Measurements from ENCODE around the gene NKX6-2. TPM values are rescaled to one million over a fixed set of nuclear protein-coding genes. Genes with fewer than 3 reads are reported as not detected.

Gene NKX6-2
- polyA plus RNA-seq, 1 donor from 2014 or later = not detected

GRCh38 chr10:132761395-132762060, 24.4 kb downstream of the NKX6-2 start:
- Histone ChIP-seq H3K27ac (ENCODE audit: low read length) (no peak overlapping the region), H3K9me3 (ENCODE audit: low read length) (no peaks in the 10 kb centered on the region), H3K27me3 (ENCODE audit: insufficient read depth, low read depth, low read length) (no peaks in the 10 kb centered on the region), H3K4me2 (ENCODE audit: low read length) (no peak overlapping the region), H3K79me2 (replicated peaks; ENCODE audit: insufficient read depth, low read length) (no peaks in the 10 kb centered on the region), H3F3A (ENCODE audit: insufficient read depth, low read length, poor library complexity, severe bottlenecking) (no peaks in the 10 kb centered on the region), H2AFZ (ENCODE audit: low read depth, low read length) (no peak overlapping the region), H3K4me3 (ENCODE audit: low read length) (no peak overlapping the region), H3K36me3 (ENCODE audit: insufficient read depth, low read length) (no peaks in the 10 kb centered on the region), H3K9me2 (ENCODE audit: insufficient read depth, low read length) (no peaks in the 10 kb centered on the region), H4K20me1 (ENCODE audit: insufficient read depth) (no peaks in the 10 kb centered on the region), H3K9ac (ENCODE audit: low read length) (no peak overlapping the region)
- TF ChIP-seq RAD21 (conservative IDR thresholded peaks at IDR 0.05) (no peak), CTCF (IDR thresholded peaks at IDR 0.05; ENCODE audit: poor library complexity, severe bottlenecking) (no peak), EP300 (conservative IDR thresholded peaks at IDR 0.05; ENCODE audit: poor library complexity, severe bottlenecking) (no peak), POLR2AphosphoS5 (IDR thresholded peaks at IDR 0.05) (no peak), MXI1 (conservative IDR thresholded peaks at IDR 0.05; ENCODE audit: poor library complexity, severe bottlenecking) (no peak), SMC3 (conservative IDR thresholded peaks at IDR 0.05; ENCODE audit: poor library complexity) (no peak), TAF1 (IDR thresholded peaks at IDR 0.05; ENCODE audit: low read depth) (no peak)

- Histone ChIP-seq H3K27me3 (ENCODE audit: insufficient read depth, low read depth, low read length) (no peaks in the 10 kb centered on the region), H3K79me2 (replicated peaks; ENCODE audit: insufficient read depth, low read length) (no peaks in the 10 kb centered on the region), H3K9me2 (ENCODE audit: insufficient read depth, low read length) (no peaks in the 10 kb centered on the region), H3K36me3 (ENCODE audit: insufficient read depth, low read length) (no peaks in the 10 kb centered on the region), H3K4me3 (ENCODE audit: low read length) (no peak overlapping the region), H3K9ac (ENCODE audit: low read length) (no peak overlapping the region), H4K20me1 (ENCODE audit: insufficient read depth) (no peaks in the 10 kb centered on the region), H3K27ac (ENCODE audit: low read length) (no peak overlapping the region), H3F3A (ENCODE audit: insufficient read depth, low read length, poor library complexity, severe bottlenecking) (no peaks in the 10 kb centered on the region), H2AFZ (ENCODE audit: low read depth, low read length) (no peak overlapping the region), H3K4me2 (ENCODE audit: low read length) (no peak overlapping the region), H3K9me3 (ENCODE audit: low read length) (no peaks in the 10 kb centered on the region)
- TF ChIP-seq RAD21 (conservative IDR thresholded peaks at IDR 0.05) (no peak), TAF1 (IDR thresholded peaks at IDR 0.05; ENCODE audit: low read depth) (no peak), POLR2AphosphoS5 (IDR thresholded peaks at IDR 0.05) (no peak), REST (IDR thresholded peaks at IDR 0.05; ENCODE audit: borderline replicate concordance) (no peak), EP300 (conservative IDR thresholded peaks at IDR 0.05; ENCODE audit: poor library complexity, severe bottlenecking) (no peak), SMC3 (conservative IDR thresholded peaks at IDR 0.05; ENCODE audit: poor library complexity) (no peak), MXI1 (conservative IDR thresholded peaks at IDR 0.05; ENCODE audit: poor library complexity, severe bottlenecking) (no peak), CTCF (IDR thresholded peaks at IDR 0.05; ENCODE audit: poor library complexity, severe bottlenecking) (no peak), EZH2 (IDR thresholded peaks at IDR 0.05; ENCODE audit: borderline replicate concordance, insufficient read depth, low read length, poor library complexity, severe bottlenecking) (no peak)
Measured at GRCh38 chr10:132758865-132759264, 27.1 kb downstream of the NKX6-2 start.
